ENCODE measurements around the gene BCL7A. TPM values are rescaled to one million over a fixed set of nuclear protein-coding genes. Genes with fewer than 3 reads are reported as not detected.

The BCL7A gene
- total RNA-seq, 1 experiment from 2014 or later: 31.6 TPM

DNA sequence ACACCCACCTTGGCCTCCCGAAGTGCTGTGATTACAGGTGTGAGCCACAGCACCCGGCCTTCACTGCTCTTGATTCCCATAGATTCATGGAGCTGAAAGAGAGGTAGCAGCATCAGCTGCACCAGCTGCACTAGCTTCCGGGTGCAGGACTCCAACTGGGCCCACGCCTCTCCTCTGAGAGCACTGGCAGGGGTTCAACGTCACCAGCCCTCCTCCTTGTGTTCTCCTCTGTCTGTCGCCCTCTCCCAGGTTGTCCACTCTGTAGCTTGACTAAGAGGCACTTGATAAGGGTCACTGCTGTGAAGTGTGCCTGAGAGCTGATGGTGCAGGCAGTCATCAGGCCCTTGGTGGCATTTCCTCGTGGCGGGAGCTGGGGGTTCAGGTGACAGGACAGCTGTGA, 85.2 kb downstream of the BCL7A start:
- CTCF ChIA-PET: no interaction called here

DNA sequence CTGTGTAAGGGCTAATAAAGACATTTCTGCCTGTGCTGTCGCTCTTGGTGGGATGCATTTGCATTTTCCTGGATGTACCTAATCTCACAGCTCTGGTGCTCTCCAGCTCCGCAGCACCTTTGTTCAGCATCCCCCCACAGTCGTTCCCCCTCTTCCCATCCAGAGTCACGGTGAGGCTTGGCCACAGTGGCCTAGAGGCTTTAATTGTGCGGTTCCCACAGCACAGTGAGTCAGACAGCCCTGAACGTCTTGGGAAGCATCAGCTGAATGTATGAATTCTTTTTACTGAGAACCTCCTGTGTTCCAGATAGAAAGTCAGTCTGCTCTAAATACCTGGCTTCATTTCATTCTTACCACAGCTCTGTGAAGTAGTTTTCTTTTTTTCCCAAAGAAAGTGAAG, 85.6 kb downstream of the BCL7A start:
- TF ChIP-seq EZH2 (IDR thresholded peaks at IDR 0.05; ENCODE audit: low read length, unreplicated experiment) (no peak), EZH2phosphoT487 (IDR thresholded peaks at IDR 0.05; ENCODE audit: borderline replicate concordance, low read length) (no peak)
- TF ChIP-seq, protein P1, sequence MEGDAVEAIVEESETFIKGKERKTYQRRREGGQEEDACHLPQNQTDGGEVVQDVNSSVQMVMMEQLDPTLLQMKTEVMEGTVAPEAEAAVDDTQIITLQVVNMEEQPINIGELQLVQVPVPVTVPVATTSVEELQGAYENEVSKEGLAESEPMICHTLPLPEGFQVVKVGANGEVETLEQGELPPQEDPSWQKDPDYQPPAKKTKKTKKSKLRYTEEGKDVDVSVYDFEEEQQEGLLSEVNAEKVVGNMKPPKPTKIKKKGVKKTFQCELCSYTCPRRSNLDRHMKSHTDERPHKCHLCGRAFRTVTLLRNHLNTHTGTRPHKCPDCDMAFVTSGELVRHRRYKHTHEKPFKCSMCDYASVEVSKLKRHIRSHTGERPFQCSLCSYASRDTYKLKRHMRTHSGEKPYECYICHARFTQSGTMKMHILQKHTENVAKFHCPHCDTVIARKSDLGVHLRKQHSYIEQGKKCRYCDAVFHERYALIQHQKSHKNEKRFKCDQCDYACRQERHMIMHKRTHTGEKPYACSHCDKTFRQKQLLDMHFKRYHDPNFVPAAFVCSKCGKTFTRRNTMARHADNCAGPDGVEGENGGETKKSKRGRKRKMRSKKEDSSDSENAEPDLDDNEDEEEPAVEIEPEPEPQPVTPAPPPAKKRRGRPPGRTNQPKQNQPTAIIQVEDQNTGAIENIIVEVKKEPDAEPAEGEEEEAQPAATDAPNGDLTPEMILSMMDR (conservative IDR thresholded peaks at IDR 0.05; ENCODE audit: low read depth, low read length): no peak
- intact Hi-C loops (cut with micrococcal nuclease): no loop called here
- H3F3A ChIP-seq (ENCODE audit: low read length, unreplicated experiment): peaks cover 13% of the 10 kb centered on the region
- H3K36me3 ChIP-seq (ENCODE audit: low read depth, low read length): peaks cover 7% of the 10 kb centered on the region; the same call in 1 of the 2 replicates
- CTCF ChIA-PET: no interaction called here
- no peaks in the 10 kb centered on the region for H3K27me3 ChIP-seq (ENCODE audit: low read length)
- peak overlapping the region; percentile 73 for H3K4me2 ChIP-seq (ENCODE audit: low read length)
- peak; percentile 75 for DNase-seq
- peak overlapping the region; percentile 92 for H3K27ac ChIP-seq (ENCODE audit: low read length)
- no peaks in the 10 kb centered on the region for H3K9me3 ChIP-seq (ENCODE audit: low read length)
- H3K4me3 ChIP-seq (ENCODE audit: low read length): no peak overlapping the region
- peaks cover 32% of the 10 kb centered on the region for H3K4me1 ChIP-seq (ENCODE audit: insufficient read depth, low read length)
- no TSS peak for BruUV-seq (replicated peaks)
- peak overlapping the region; percentile 16; the same call in 1 of the 2 replicates for H3K9ac ChIP-seq (ENCODE audit: low read length)
- peaks cover 71% of the 10 kb centered on the region for H3K79me2 ChIP-seq (ENCODE audit: low read length)
- peaks cover 7% of the 10 kb centered on the region; the same call in 1 of the 2 replicates for H4K20me1 ChIP-seq (ENCODE audit: low read length)
- peak; percentile 32 for ATAC-seq
- no peak overlapping the region for H2AFZ ChIP-seq (ENCODE audit: low read length)
- POLR2A ChIA-PET (ENCODE audit: unreplicated experiment): no interaction called here
- H3K9me2 ChIP-seq (replicated peaks; ENCODE audit: low read length): no peaks in the 10 kb centered on the region

More for the DNA sequence above, 85.2 kb downstream of the BCL7A start:
- Histone ChIP-seq H3K4me1 (ENCODE audit: insufficient read depth, low read length) (peaks cover 29% of the 10 kb centered on the region), H3K9me2 (replicated peaks; ENCODE audit: low read length) (no peaks in the 10 kb centered on the region), H3K9me3 (ENCODE audit: low read length) (no peaks in the 10 kb centered on the region), H3K4me3 (ENCODE audit: low read length) (no peak overlapping the region), H3K79me2 (ENCODE audit: low read length) (peaks cover 74% of the 10 kb centered on the region), H4K20me1 (ENCODE audit: low read length) (peaks cover 7% of the 10 kb centered on the region; the same call in 1 of the 2 replicates), H3K36me3 (ENCODE audit: low read depth, low read length) (peaks cover 7% of the 10 kb centered on the region; the same call in 1 of the 2 replicates), H3K9ac (ENCODE audit: low read length) (no peak overlapping the region), H2AFZ (ENCODE audit: low read length) (no peak overlapping the region), H3K4me2 (ENCODE audit: low read length) (peak overlapping the region; percentile 73), H3K27me3 (ENCODE audit: low read length) (no peaks in the 10 kb centered on the region), H3K27ac (ENCODE audit: low read length) (peak overlapping the region; percentile 92), H3F3A (ENCODE audit: low read length, unreplicated experiment) (peaks cover 11% of the 10 kb centered on the region)
- TF ChIP-seq EZH2 (IDR thresholded peaks at IDR 0.05; ENCODE audit: low read length, unreplicated experiment) (no peak), EZH2phosphoT487 (IDR thresholded peaks at IDR 0.05; ENCODE audit: borderline replicate concordance, low read length) (no peak)
- TF ChIP-seq, protein P1 (conservative IDR thresholded peaks at IDR 0.05; ENCODE audit: low read depth, low read length): no peak
- POLR2A ChIA-PET (ENCODE audit: unreplicated experiment): no interaction called here
- no peak for DNase-seq
- intact Hi-C loops (cut with micrococcal nuclease): no loop called here
- no peak for ATAC-seq
- BruUV-seq (replicated peaks): no TSS peak

DNA sequence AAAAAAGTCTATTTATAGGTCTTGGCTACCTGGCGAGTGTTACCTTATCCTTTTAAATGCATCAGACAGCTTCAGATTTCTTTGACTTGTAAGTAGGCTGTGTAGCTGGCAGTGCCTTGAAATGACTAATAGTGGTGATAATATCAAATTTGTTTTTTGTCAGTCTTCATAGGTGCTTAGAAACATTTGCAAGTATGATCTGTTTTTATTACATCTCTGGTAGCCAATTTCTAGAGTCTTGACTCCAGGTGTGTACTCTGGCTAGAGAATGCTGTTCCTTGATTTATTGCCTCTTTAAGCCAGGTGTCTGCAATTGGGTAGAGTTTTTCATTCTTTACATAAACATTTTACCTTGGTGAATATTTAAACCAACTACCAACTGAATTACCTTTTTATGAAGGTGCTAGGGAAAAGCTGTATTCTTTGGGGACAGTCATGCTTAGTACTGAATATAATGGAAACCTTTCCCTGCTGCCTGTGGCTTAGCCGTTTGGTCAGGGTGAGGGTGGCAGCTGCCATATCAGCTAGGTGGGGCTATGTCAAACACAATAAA, 89.5 kb downstream of the BCL7A start:
- Histone ChIP-seq H3K4me2 (ENCODE audit: low read length) (peak overlapping the region; percentile 73), H2AFZ (ENCODE audit: low read length) (no peak overlapping the region), H3K4me1 (ENCODE audit: insufficient read depth, low read length) (peaks cover 38% of the 10 kb centered on the region), H3F3A (ENCODE audit: low read length, unreplicated experiment) (peaks cover 13% of the 10 kb centered on the region), H3K79me2 (ENCODE audit: low read length) (peaks cover 59% of the 10 kb centered on the region), H3K27ac (ENCODE audit: low read length) (peak overlapping the region; percentile 92), H3K27me3 (ENCODE audit: low read length) (no peaks in the 10 kb centered on the region), H3K36me3 (ENCODE audit: low read depth, low read length) (peaks cover 5% of the 10 kb centered on the region), H3K4me3 (ENCODE audit: low read length) (peak overlapping the region; percentile 15; the same call in 1 of the 2 replicates), H3K9ac (ENCODE audit: low read length) (peak overlapping the region; percentile 55), H3K9me2 (replicated peaks; ENCODE audit: low read length) (no peaks in the 10 kb centered on the region), H3K9me3 (ENCODE audit: low read length) (no peaks in the 10 kb centered on the region), H4K20me1 (ENCODE audit: low read length) (peaks cover 4% of the 10 kb centered on the region; the same call in 1 of the 2 replicates)
- POLR2A ChIA-PET (ENCODE audit: unreplicated experiment): interaction anchor here (0.6 to 1.5 kb wide), 3 partner anchors 31 to 688 kb away, joined by 4 to 9 read pairs (median 6); no protein-coding TSS in a partner anchor
- ATAC-seq (peak; percentile 67), DNase-seq (peak; percentile 94)
- CTCF ChIA-PET: interaction anchor here (1.0 to 1.1 kb wide), 2 partner anchors 11 to 57 kb away, joined by 6 to 9 read pairs; no protein-coding TSS in a partner anchor
- TF ChIP-seq EZH2 (IDR thresholded peaks at IDR 0.05; ENCODE audit: low read length, unreplicated experiment): no peak
- TF ChIP-seq EZH2phosphoT487 (IDR thresholded peaks at IDR 0.05; ENCODE audit: borderline replicate concordance, low read length): no peak
- TF ChIP-seq, protein P1 (conservative IDR thresholded peaks at IDR 0.05; ENCODE audit: low read depth, low read length): no peak
- intact Hi-C loops (cut with micrococcal nuclease): loop anchor here (1.0 to 2.0 kb wide), 2 partner anchors 30 to 48 kb away; no protein-coding TSS in a partner anchor
- BruUV-seq (replicated peaks): TSS peak; percentile 87
